ENCODE data around the gene RPS6KA1. TPM values are rescaled to one million over a fixed set of nuclear protein-coding genes. Genes with fewer than 3 reads are reported as not detected.
"Not testable (repeated sequence)": the region's sequence is repeated elsewhere in the genome, so short reads cannot be mapped to it uniquely, and the experiment has no call there.

The RPS6KA1 gene
- total and polyA plus RNA-seq, 2 donors (not counting 1 experiment from before 2014, with no cell fraction given) = 0.64 to 1.7 TPM

DNA sequence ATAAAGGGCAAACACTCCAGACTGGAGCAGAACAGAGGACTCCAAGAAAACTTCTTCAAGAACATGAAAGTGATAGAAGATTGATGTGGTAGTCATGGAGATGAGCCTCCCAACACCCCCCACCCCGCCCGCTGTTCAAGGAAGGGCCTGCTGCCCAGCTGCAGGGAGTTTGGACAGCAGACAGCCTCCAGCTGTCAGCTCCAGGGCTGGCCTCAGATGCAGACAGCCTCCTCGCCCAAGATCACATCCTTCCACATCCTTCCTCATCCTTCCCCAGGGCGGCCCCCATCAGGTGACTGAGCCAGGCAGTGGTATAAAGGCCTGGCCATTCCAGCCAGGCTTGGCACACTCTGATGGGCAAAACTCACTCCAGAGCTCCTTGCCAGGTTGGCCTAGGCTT, 32.7 kb upstream of the RPS6KA1 start:
- H3K9ac ChIP-seq (ENCODE audit: insufficient read depth, low read length) = no peak overlapping the region
- TF ChIP-seq, protein P1, sequence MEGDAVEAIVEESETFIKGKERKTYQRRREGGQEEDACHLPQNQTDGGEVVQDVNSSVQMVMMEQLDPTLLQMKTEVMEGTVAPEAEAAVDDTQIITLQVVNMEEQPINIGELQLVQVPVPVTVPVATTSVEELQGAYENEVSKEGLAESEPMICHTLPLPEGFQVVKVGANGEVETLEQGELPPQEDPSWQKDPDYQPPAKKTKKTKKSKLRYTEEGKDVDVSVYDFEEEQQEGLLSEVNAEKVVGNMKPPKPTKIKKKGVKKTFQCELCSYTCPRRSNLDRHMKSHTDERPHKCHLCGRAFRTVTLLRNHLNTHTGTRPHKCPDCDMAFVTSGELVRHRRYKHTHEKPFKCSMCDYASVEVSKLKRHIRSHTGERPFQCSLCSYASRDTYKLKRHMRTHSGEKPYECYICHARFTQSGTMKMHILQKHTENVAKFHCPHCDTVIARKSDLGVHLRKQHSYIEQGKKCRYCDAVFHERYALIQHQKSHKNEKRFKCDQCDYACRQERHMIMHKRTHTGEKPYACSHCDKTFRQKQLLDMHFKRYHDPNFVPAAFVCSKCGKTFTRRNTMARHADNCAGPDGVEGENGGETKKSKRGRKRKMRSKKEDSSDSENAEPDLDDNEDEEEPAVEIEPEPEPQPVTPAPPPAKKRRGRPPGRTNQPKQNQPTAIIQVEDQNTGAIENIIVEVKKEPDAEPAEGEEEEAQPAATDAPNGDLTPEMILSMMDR (conservative IDR thresholded peaks at IDR 0.05 in 1 of 2, IDR thresholded peaks at IDR 0.05 in 1 of 2; ENCODE audit: low read depth in 1 of 2, low read length in 2 of 2) = no peak
- no peak for TF ChIP-seq EZH2 (IDR thresholded peaks at IDR 0.05; ENCODE audit: low read length, missing control alignments)
- no peak overlapping the region for H3K4me3 ChIP-seq (replicated peaks in 1 of 4; ENCODE audit: control extremely low read depth in 1 of 4, insufficient read depth in 1 of 4, low read depth in 3 of 4, low read length in 4 of 4)
- H3K27me3 ChIP-seq (ENCODE audit: control insufficient read depth, insufficient read depth, low read length) = peaks cover 5% of the 10 kb centered on the region
- H2AFZ ChIP-seq (ENCODE audit: low read length) = no peak overlapping the region
- no peaks in the 10 kb centered on the region for H3K9me3 ChIP-seq (ENCODE audit: control insufficient read depth, insufficient read depth, low read depth, low read length)
- no peaks in the 10 kb centered on the region for H3K36me3 ChIP-seq (ENCODE audit: control insufficient read depth, insufficient read depth, low read length)
- H4K20me1 ChIP-seq (ENCODE audit: control insufficient read depth, extremely low read depth, insufficient read depth, low read length) = no peaks in the 10 kb centered on the region
- no peak overlapping the region for H3K4me2 ChIP-seq (ENCODE audit: extremely low read depth, insufficient read depth, low read length)
- no peaks in the 10 kb centered on the region for H3K79me2 ChIP-seq (ENCODE audit: control insufficient read depth, insufficient read depth, low read length)
- DNase-seq (ENCODE audit: low read depth in 2 of 2) = peak in 1 of 2 donors; percentile 82
- no peak overlapping the region for H3K27ac ChIP-seq (ENCODE audit: insufficient read depth, low read length)
- H3K4me1 ChIP-seq (ENCODE audit: control insufficient read depth, extremely low read depth, insufficient read depth, low read length) = no peaks in the 10 kb centered on the region

DNA sequence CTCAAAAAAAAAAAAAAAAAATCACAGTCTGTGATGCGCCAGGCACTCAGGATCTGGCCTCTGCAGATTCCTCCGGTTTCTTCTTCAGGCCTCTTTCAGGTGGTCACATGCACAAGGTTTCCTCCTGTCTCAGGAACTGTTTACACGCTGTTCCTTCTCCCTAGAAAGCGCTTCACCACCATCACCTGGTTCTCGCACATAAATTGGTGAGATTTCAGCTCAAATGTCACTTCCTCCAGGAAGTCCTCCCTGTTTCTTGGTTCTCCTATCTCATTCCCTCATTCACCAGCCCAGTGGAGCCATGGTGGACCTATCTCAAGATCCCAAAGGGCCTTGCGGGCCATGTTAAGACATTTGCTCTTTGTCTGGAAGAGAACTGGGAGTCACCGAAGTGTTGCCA, 30.7 kb upstream of the RPS6KA1 start:
- no peak overlapping the region for H2AFZ ChIP-seq (ENCODE audit: low read length)
- H3K36me3 ChIP-seq (ENCODE audit: control insufficient read depth, insufficient read depth, low read length) = no peaks in the 10 kb centered on the region
- no peak overlapping the region for H3K4me2 ChIP-seq (ENCODE audit: extremely low read depth, insufficient read depth, low read length)
- no peak overlapping the region for H3K9ac ChIP-seq (ENCODE audit: insufficient read depth, low read length)
- H3K4me1 ChIP-seq (ENCODE audit: control insufficient read depth, extremely low read depth, insufficient read depth, low read length) = no peaks in the 10 kb centered on the region
- no peak for DNase-seq (ENCODE audit: low read depth in 2 of 2)
- H3K27ac ChIP-seq (ENCODE audit: insufficient read depth, low read length) = no peak overlapping the region
- no peaks in the 10 kb centered on the region for H3K27me3 ChIP-seq (ENCODE audit: control insufficient read depth, insufficient read depth, low read length)
- no peaks in the 10 kb centered on the region for H3K79me2 ChIP-seq (ENCODE audit: control insufficient read depth, insufficient read depth, low read length)
- no peaks in the 10 kb centered on the region for H4K20me1 ChIP-seq (ENCODE audit: control insufficient read depth, extremely low read depth, insufficient read depth, low read length)
- no peaks in the 10 kb centered on the region for H3K9me3 ChIP-seq (ENCODE audit: control insufficient read depth, insufficient read depth, low read depth, low read length)
- H3K4me3 ChIP-seq (replicated peaks in 1 of 4; ENCODE audit: control extremely low read depth in 1 of 4, insufficient read depth in 1 of 4, low read depth in 3 of 4, low read length in 4 of 4) = no peak overlapping the region
- TF ChIP-seq, protein P1 (conservative IDR thresholded peaks at IDR 0.05 in 1 of 2, IDR thresholded peaks at IDR 0.05 in 1 of 2; ENCODE audit: low read depth in 1 of 2, low read length in 2 of 2) = no peak
- no peak for TF ChIP-seq EZH2 (IDR thresholded peaks at IDR 0.05; ENCODE audit: low read length, missing control alignments)

DNA sequence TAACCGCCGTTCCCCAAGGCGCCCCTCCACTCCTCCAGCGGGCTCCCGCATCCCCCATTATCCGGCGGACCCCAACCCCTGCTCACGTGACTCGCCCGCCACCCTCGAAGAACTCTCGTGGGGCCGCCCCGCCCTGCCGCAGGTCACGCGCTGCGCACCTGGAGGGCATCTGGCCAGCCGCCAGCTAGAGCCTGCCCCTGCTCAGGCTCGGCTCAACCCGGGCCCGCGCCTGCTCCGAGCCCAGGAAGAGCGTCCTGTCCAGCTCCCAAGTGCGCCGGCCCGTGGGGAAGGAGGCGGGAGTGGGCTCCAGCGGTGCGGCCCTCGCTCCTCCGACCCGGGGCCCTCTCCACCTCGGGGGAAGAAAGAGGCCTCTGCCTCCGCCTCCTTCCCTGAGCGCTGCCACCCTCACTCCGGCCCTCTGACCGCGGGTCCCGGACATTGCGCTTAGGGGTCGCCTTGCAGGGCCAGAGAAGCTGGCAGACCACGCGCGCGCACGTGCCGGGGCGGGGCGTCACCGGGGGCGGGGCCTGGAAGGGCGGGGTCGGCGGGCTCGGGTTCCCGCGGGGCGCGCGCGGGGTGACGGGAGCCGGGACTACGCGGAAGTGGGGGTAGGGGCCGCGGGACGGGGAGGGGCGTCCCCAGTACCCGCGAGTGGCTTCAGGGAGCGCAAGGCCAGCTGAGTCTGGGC, 28.9 kb upstream of the RPS6KA1 start:
- DNase-seq (ENCODE audit: low read depth in 2 of 2) = peak; percentile 64 to 78
- H3K36me3 ChIP-seq (ENCODE audit: control insufficient read depth, insufficient read depth, low read length) = no peaks in the 10 kb centered on the region
- no peak for TF ChIP-seq EZH2 (IDR thresholded peaks at IDR 0.05; ENCODE audit: low read length, missing control alignments)
- TF ChIP-seq, protein P1 (conservative IDR thresholded peaks at IDR 0.05 in 1 of 2, IDR thresholded peaks at IDR 0.05 in 1 of 2; ENCODE audit: low read depth in 1 of 2, low read length in 2 of 2) = no peak

DNA sequence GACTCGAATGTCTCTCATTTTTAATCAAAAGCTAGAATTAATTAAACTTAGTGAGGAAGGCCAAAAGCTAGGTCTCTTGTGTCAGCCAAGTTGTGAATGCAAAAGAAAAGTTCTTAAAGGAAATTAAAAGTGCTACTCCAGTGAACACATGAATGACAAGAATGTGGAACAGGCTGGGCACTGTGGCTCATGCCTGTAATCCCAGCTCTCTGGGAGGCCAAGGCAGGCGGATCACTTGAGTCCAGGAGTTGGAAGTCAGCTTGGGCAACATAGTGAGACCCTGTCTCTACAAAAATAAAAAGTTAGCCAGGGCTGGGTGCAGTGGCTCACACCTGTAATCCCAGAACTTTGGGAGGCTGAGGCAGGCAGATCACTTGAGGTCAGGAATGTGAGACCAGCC, 18.9 kb upstream of the RPS6KA1 start:
- not testable (repeated sequence) for H2AFZ ChIP-seq (ENCODE audit: low read length); H3K4me2 ChIP-seq (ENCODE audit: extremely low read depth, insufficient read depth, low read length); H3K9ac ChIP-seq (ENCODE audit: insufficient read depth, low read length); H3K27ac ChIP-seq (ENCODE audit: insufficient read depth, low read length); H3K79me2 ChIP-seq (ENCODE audit: control insufficient read depth, insufficient read depth, low read length); H3K4me3 ChIP-seq (replicated peaks in 1 of 4; ENCODE audit: control extremely low read depth in 1 of 4, insufficient read depth in 1 of 4, low read depth in 3 of 4, low read length in 4 of 4); H4K20me1 ChIP-seq (ENCODE audit: control insufficient read depth, extremely low read depth, insufficient read depth, low read length); H3K36me3 ChIP-seq (ENCODE audit: control insufficient read depth, insufficient read depth, low read length); DNase-seq (ENCODE audit: low read depth in 2 of 2); H3K4me1 ChIP-seq (ENCODE audit: control insufficient read depth, extremely low read depth, insufficient read depth, low read length); H3K27me3 ChIP-seq (ENCODE audit: control insufficient read depth, insufficient read depth, low read length); H3K9me3 ChIP-seq (ENCODE audit: control insufficient read depth, insufficient read depth, low read depth, low read length)

More for the DNA sequence above, 28.9 kb upstream of the RPS6KA1 start:
- Histone ChIP-seq H2AFZ (ENCODE audit: low read length) (peak overlapping the region; percentile 81), H3K27ac (ENCODE audit: insufficient read depth, low read length) (peak overlapping the region; percentile 63), H3K4me2 (ENCODE audit: extremely low read depth, insufficient read depth, low read length) (peak overlapping the region; percentile 84), H3K9ac (ENCODE audit: insufficient read depth, low read length) (peak overlapping the region; percentile 75), H4K20me1 (ENCODE audit: control insufficient read depth, extremely low read depth, insufficient read depth, low read length) (no peaks in the 10 kb centered on the region), H3K27me3 (ENCODE audit: control insufficient read depth, insufficient read depth, low read length) (no peaks in the 10 kb centered on the region), H3K4me1 (ENCODE audit: control insufficient read depth, extremely low read depth, insufficient read depth, low read length) (no peaks in the 10 kb centered on the region), H3K79me2 (ENCODE audit: control insufficient read depth, insufficient read depth, low read length) (no peaks in the 10 kb centered on the region), H3K9me3 (ENCODE audit: control insufficient read depth, insufficient read depth, low read depth, low read length) (no peaks in the 10 kb centered on the region), H3K4me3 (replicated peaks in 1 of 4; ENCODE audit: control extremely low read depth in 1 of 4, insufficient read depth in 1 of 4, low read depth in 3 of 4, low read length in 4 of 4) (peak overlapping the region; percentile 38 to 76 (median 60))

DNA sequence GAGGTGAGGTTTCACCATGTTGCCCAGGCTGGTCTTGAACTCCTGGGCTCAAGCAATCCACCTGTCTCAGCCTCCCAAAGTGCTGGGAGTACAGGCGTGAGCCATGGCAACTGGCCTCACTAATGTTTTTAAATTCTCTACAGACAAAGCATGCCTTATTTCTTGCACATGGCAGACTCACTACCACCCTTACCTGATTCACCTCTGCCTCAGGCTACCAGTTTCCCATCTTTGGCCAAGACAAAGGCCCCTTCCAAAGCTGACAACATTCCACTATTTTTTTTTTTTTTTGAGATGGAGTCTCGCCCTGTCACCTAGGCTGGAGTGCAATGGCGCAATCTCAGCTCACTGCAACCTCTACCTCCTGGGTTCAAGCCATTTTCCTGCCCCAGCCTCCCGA, 13.7 kb upstream of the RPS6KA1 start:
- not testable (repeated sequence) for H3K27ac ChIP-seq (ENCODE audit: insufficient read depth, low read length); H3K36me3 ChIP-seq (ENCODE audit: control insufficient read depth, insufficient read depth, low read length); H3K4me2 ChIP-seq (ENCODE audit: extremely low read depth, insufficient read depth, low read length); H2AFZ ChIP-seq (ENCODE audit: low read length); H3K9me3 ChIP-seq (ENCODE audit: control insufficient read depth, insufficient read depth, low read depth, low read length); H4K20me1 ChIP-seq (ENCODE audit: control insufficient read depth, extremely low read depth, insufficient read depth, low read length); H3K27me3 ChIP-seq (ENCODE audit: control insufficient read depth, insufficient read depth, low read length); DNase-seq (ENCODE audit: low read depth in 2 of 2); H3K79me2 ChIP-seq (ENCODE audit: control insufficient read depth, insufficient read depth, low read length); H3K4me3 ChIP-seq (replicated peaks in 1 of 4; ENCODE audit: control extremely low read depth in 1 of 4, insufficient read depth in 1 of 4, low read depth in 3 of 4, low read length in 4 of 4); H3K4me1 ChIP-seq (ENCODE audit: control insufficient read depth, extremely low read depth, insufficient read depth, low read length); H3K9ac ChIP-seq (ENCODE audit: insufficient read depth, low read length)
